Frontal cortex (tissue), 4 donors: ENCODE data around the gene PROX2. TPM values are rescaled to one million over a fixed set of nuclear protein-coding genes. Genes with fewer than 3 reads are reported as not detected.

ENCODE experiments used
- DNase-seq, 2 donors: peaks; one replicate each; pipeline ENCODE4 v3.0.0; 2012; ENCODE audit warnings: low spot score in 2 of 2
- FAIRE-seq: peaks from 2 replicates; lab custom pipeline; 2012; peaks lifted over from hg19 to GRCh38; lab: Jason Lieb, UNC
- total RNA-seq: library from RNA; depleted of rRNA; stranded (reverse); fragments of >200 nt; gene quantifications from one replicate; pipeline ENCODE4 v1.2.3, GENCODE V29; 2014
- donor health status: control.
- donor health status: control.
- donor health status: control.

Gene PROX2
- not detected for total RNA-seq

DNA sequence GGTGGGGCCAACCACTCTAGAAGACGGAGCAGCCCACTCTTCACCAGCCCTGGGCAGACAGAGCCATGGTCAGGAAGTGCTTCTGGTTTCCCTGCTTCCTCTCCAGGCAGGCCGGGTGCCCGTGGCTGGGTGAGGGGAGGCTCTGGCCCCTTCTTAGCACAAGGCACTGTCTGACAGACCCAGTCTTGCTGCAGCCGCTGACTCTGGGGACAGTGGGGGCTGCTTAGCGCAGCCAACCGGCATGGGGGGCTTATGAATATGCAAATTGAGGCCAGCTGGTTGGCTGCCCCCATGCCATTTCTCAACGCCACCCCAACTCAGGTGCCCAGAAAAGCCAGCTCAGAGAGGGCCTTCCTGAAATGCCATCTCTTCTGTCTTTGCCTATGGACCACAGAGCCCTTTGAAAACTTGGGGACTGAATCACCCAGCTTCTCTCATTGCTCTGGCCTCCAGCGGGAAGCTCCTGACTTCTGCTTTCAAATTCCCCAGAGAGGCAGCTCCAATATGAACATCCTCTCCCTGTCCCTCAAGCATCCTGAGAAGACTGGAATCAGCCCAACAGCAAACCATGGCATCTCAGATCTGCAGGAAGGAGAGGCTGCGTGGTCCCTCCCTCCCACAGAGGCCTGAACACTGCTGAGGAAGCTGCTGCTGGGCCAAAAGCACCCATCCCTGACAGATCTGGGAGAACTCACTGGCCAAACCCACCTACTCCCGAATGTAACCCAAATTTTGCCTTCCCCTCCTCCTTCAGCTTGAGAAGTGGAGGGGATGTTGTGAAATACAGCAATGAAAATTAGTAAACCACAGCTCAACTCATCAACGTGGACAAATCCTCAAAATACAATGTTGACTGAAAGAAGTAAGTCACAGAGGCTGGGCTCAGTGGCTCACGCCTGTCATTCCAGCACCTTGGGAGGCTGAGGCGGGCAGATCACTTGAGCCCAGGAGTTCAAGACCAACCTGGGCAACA, at the start of gene PROX2:
Gene PROX2 (minus strand): TSS at position 205 of the 973 bp plus-strand sequence. CDS start 12,311 bp downstream, outside the sequence.
- no peak for DNase-seq
- no peak for FAIRE-seq

GRCh38 chr14:74924061-74924460, 48.1 kb upstream of the PROX2 start:
- no peak for FAIRE-seq
- DNase-seq = no peak

GRCh38 chr14:74922752-74923401, 46.9 kb upstream of the PROX2 start, which contains the start of gene RPS6KL1:
TSS of gene RPS6KL1 (minus strand) at chr14:74923260. CDS start at chr14:74921541, 1,719 bp downstream.
- FAIRE-seq (no peak), DNase-seq (peak; percentile 93 to 97)

DNA sequence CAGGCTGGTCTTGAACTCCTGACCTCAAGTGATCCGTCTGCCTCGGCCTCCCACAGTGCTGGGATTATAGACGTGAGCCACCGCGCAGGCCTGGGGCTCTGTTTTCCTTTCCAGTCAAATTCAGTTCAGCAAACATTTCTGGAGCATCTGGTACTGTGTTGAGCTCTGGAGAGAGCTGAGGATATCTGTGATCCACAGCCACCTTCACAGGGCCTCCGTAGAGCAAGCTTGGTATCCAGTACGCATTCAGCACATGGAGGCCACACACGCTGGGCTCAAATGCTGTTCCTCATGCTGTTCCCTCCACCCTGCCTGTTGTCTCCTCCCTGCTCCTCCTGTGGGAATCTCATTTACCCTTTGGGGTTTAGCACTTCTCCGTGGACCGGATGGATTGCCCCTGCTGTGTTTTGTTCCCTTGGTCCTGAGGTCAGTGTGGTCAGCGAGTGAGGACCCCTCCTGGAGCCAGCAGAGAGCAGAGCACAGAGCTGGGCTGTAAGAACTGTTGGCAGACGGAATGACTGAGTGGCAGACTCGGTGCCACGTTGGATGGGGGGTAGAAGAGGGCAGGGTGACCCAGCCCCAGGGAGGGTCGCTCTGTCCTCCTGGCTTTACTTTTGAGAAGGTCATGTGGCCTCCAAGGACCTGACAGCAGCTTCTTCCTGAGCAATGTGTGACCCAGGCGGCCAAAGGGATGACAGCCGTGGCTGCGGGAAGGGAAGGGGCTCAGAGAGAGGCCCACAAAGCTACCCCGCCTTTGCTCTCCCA, 46.2 kb upstream of the PROX2 start:
- FAIRE-seq (no peak), DNase-seq (no peak)

GRCh38 chr14:74921053-74921620, 45.2 kb upstream of the PROX2 start:
- FAIRE-seq = no peak
- no peak for DNase-seq

DNA sequence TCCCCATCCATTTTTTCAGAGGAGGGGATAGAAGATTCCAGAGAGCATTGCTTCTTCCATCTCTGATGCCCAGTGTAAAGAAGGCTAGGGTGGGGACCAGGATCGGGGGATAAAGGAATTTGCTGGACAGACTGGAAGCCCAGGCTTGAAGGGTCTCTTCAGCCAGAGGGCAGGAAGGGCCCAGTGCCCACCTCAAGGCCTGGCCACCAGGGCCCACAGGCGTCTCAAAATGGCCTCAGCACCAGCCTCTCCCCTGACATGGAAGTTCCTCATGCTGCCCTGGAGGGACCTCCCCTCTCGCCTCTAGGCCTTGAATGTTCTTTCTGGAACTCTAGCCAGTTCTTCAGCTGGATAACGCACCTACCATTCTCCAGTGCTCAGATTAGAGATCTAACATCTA, 44.3 kb upstream of the PROX2 start:
- FAIRE-seq (no peak), DNase-seq (no peak)

GRCh38 chr14:74919421-74920165, 43.6 kb upstream of the PROX2 start:
- FAIRE-seq = no peak
- no peak for DNase-seq

DNA sequence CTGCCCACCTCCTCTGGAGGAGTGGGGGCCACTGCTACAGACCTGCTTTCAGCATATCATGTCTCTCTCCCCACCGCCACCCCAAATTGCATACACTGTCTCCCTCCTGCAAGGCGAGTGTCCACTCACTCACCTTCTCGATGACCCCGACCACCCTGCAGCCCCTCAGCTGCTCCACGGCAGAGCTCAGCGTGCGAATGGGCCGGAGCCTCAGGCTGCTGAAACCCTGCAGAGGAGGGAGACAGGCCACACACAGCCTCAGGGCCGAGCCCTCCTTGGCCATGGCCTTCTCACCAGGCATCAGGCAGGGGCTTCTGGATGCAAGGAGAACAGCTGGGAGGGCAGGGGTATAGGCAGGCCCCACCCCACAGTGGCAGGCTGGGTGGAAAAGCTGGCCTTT, 42.4 kb upstream of the PROX2 start:
- no peak for FAIRE-seq
- DNase-seq = no peak

DNA sequence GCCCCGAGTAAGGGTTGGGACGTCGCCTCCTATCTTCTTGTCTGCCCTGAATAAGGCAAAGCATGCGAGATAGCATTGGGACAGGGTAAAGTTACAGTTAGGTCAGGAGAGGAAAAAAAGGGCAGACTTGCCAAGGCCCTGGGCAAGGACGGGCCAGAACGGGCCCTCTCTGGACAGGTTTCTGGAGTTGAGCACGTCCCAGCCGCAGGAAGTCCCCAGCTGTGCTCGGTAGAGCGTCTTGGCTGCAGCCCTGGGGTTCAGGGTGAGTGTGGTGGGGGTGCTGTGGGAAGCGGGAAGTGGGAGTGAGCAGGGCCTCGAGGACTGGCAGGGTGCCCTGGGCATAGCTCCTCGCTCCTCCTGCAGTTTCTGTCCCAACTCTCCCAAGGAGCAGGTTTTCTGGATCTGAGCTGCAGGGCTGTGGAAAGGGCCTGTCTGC, 41.7 kb upstream of the PROX2 start:
- no peak for DNase-seq
- no peak for FAIRE-seq

DNA sequence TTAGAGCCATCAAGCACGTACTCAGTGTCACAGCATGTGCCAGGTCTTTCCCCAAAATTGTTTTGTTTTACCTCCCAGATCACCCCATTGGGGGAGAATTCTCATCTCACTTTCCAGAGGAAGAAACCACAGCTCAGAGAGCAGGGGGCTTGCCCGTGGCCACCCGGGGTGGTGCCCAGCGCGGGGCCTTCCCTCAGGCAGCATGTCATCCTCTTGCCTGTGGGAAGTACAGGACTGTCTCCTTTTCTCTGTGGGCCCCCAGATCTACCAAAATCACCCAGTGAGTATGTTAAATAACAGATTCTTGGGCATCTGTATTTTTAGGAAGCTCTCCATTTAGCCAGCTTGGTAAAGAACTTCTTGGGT, 41.2 kb upstream of the PROX2 start:
- DNase-seq = no peak
- no peak for FAIRE-seq

DNA sequence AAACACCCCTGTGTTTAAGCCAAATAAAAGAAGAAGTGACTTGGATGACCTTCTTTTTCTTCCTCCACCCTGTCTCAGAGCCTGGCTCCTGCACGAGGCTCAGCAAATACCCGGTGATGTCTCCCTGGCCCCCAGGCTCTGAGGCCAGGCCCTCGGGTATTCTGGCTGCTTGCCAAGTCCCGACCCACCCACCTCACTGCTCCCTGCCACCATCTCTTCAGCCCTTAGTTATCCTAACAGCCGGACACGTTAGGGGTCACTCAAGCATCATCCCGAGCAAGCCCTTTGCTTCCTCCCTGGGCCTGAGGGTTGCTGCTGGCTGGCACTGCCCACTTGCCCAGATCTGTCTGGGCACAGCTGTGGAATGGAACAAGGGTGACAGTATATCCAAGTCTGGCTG, 39.9 kb upstream of the PROX2 start:
- FAIRE-seq (no peak), DNase-seq (no peak)

DNA sequence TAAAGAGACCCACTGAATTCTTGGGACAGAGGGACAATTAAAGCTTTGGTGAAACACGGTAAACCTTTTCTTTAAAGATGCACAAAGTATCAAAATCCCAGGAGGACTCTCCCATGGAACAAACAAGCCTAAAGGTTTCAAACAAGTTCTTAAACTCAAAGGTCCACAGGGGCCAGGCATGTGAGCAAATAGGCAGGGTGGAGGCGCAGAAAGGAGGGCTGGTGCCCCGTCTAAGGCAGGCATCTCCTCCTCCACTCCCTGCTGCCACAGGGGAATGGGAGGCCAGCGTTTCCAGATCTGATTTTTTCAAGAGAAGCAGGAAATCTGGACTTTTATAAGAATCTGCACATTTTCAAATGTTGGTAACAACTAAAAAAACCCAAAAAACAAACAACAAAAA, 39.5 kb upstream of the PROX2 start:
- FAIRE-seq (no peak), DNase-seq (no peak)

GRCh38 chr14:74913986-74914573, 38.1 kb upstream of the PROX2 start:
- FAIRE-seq = no peak
- DNase-seq = peak; percentile 64 to 77

GRCh38 chr14:74913393-74913910, 37.5 kb upstream of the PROX2 start:
- FAIRE-seq = no peak
- no peak for DNase-seq

- DNase-seq (no peak), FAIRE-seq (no peak)
Measured at GRCh38 chr14:74912801-74913200, 36.9 kb upstream of the PROX2 start.

- no peak for DNase-seq
- no peak for FAIRE-seq
Measured at GRCh38 chr14:74912111-74912510, 36.2 kb upstream of the PROX2 start.

DNA sequence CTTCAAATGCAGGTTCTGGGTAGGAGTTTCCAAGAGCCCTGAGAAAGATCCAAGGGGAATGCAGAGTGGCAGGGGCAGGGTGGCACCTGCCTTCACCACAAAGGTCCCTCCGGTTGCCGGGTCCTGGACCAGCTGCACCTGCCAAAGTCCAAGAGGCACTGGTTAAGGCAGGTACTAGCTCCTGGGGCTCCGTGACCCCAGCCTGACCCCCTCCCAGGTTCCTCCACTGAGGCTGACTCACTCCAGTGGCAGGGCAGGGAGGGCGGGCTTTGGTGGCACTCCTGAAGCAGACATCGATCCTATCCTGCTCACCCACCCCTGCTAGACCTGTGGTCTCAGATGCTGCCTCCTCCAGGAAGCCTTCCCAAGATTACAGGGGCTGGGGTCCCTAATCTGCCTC, 35.8 kb upstream of the PROX2 start:
- no peak for FAIRE-seq
- DNase-seq = no peak

DNA sequence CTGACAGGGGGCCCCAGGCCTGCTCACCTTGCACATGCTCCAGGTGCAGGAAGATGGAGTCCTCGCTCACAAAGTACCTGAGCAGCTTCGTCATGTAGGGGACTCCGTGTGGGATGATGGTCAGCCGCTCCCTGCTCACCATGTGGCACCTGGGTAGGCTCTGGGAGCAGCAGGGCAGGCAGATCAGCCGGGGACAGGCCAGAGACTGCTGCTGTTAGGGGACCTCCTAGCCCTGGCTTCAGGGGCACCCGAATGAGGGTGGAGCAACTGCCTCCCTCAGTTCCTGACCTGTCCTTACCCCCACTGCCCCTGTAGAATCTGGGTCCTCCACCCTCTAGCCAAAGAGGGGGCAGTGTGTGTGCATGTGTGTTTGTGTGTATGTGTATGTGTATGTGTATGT, 35.3 kb upstream of the PROX2 start:
- DNase-seq (no peak), FAIRE-seq (no peak)

GRCh38 chr14:74910556-74910955, 34.6 kb upstream of the PROX2 start:
- no peak for DNase-seq
- FAIRE-seq = no peak
